ENCODE measurements around the gene USP47.

The USP47 gene

GRCh38 chr11:11996321-11997048, 154.7 kb downstream of the USP47 start:
- no peak overlapping the region for H3K27ac ChIP-seq
- TF ChIP-seq, protein P1, sequence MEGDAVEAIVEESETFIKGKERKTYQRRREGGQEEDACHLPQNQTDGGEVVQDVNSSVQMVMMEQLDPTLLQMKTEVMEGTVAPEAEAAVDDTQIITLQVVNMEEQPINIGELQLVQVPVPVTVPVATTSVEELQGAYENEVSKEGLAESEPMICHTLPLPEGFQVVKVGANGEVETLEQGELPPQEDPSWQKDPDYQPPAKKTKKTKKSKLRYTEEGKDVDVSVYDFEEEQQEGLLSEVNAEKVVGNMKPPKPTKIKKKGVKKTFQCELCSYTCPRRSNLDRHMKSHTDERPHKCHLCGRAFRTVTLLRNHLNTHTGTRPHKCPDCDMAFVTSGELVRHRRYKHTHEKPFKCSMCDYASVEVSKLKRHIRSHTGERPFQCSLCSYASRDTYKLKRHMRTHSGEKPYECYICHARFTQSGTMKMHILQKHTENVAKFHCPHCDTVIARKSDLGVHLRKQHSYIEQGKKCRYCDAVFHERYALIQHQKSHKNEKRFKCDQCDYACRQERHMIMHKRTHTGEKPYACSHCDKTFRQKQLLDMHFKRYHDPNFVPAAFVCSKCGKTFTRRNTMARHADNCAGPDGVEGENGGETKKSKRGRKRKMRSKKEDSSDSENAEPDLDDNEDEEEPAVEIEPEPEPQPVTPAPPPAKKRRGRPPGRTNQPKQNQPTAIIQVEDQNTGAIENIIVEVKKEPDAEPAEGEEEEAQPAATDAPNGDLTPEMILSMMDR (conservative IDR thresholded peaks at IDR 0.05): no peak

- H3K27ac ChIP-seq: no peak overlapping the region
- TF ChIP-seq, protein P1 (conservative IDR thresholded peaks at IDR 0.05): no peak
Measured at GRCh38 chr11:11997049-11997322, 155.2 kb downstream of the USP47 start.

- TF ChIP-seq, protein P1 (conservative IDR thresholded peaks at IDR 0.05): no peak
- H3K27ac ChIP-seq: no peak overlapping the region
Measured at GRCh38 chr11:11998091-11998781, 156.5 kb downstream of the USP47 start.

GRCh38 chr11:12001186-12001585, 159.4 kb downstream of the USP47 start:
- H3K27ac ChIP-seq: peak overlapping the region; percentile 40
- TF ChIP-seq, protein P1 (conservative IDR thresholded peaks at IDR 0.05): no peak

GRCh38 chr11:12003336-12003735, 161.6 kb downstream of the USP47 start:
- no peak overlapping the region for H3K27ac ChIP-seq
- TF ChIP-seq, protein P1 (conservative IDR thresholded peaks at IDR 0.05): no peak

DNA sequence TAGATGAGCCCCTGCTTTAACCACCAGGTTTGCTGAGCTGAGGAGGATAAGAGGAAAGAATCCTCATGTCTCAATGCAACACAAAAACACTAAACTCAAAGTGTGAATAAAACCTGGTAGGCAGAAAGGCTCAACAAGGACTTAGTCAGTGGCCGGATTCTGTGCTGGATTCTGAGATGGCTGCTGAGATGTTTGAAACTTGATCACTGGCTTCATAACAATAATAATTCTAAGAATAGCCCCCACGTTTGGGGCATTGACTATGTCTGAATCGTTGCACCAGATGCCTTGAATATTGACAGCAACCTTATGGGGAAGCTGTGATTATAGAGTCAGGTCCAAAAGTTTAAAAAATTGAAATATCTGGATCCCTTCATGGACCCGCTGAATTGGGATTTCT, 162.0 kb downstream of the USP47 start:
- H3K27ac ChIP-seq: no peak overlapping the region
- TF ChIP-seq, protein P1 (conservative IDR thresholded peaks at IDR 0.05): no peak

DNA sequence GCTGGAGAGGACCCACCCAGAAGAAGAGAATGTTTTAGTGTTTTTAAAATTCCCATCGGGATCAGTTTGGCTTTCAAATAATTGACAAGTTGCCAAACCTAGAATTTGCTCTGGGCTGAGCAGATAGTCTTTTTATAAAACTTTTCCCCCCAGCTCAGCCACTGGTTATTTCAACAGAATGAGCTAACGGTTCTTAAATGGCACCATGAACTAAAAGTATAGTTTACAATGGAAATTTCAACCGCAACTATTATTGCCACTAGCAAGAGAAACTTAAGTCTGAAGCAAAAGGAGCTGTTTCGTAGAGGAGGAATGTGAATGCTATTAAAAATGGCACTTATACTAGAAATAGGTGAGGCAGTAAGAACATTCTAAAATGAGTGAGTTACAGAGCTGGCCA, 163.3 kb downstream of the USP47 start:
- no peak overlapping the region for H3K27ac ChIP-seq
- TF ChIP-seq, protein P1 (conservative IDR thresholded peaks at IDR 0.05): no peak
